Measurements from ENCODE around the gene CLNK.

CLNK gene

GRCh38 chr4:10530137-10530786 is 154.3 kb downstream of the CLNK start:
- H3K4me3 ChIP-seq (ENCODE audit: low read length), result no peak overlapping the region
- TF ChIP-seq ZNF274 (IDR thresholded peaks at IDR 0.05; ENCODE audit: low read depth, low read length), result no peak

- no peak for TF ChIP-seq ZNF274 (IDR thresholded peaks at IDR 0.05; ENCODE audit: low read depth, low read length)
These were observed 155.1 kb downstream of the CLNK start for GRCh38 chr4:10529291-10530136.

GRCh38 chr4:10527438-10527837 is 157.1 kb downstream of the CLNK start:
- no peak for TF ChIP-seq ZNF274 (IDR thresholded peaks at IDR 0.05; ENCODE audit: low read depth, low read length)
- H3K4me3 ChIP-seq (ENCODE audit: low read length), result no peak overlapping the region

More at GRCh38 chr4:10529291-10530136, 155.1 kb downstream of the CLNK start:
- H3K4me3 ChIP-seq (ENCODE audit: low read length), result no peak overlapping the region

- no peak for TF ChIP-seq ZNF274 (IDR thresholded peaks at IDR 0.05; ENCODE audit: low read depth, low read length)
- no peak overlapping the region for H3K4me3 ChIP-seq (ENCODE audit: low read length)
These were observed 157.9 kb downstream of the CLNK start for GRCh38 chr4:10526429-10527222.

- no peak for TF ChIP-seq ZNF274 (IDR thresholded peaks at IDR 0.05; ENCODE audit: low read depth, low read length)
- no peak overlapping the region for H3K4me3 ChIP-seq (ENCODE audit: low read length)
These were observed 160.3 kb downstream of the CLNK start for GRCh38 chr4:10524196-10524833.

- TF ChIP-seq ZNF274 (IDR thresholded peaks at IDR 0.05; ENCODE audit: low read depth, low read length), result no peak
These were observed 163.1 kb downstream of the CLNK start for GRCh38 chr4:10521424-10521823.

GRCh38 chr4:10509733-10510132 is 174.8 kb downstream of the CLNK start:
- no peak for TF ChIP-seq ZNF274 (IDR thresholded peaks at IDR 0.05; ENCODE audit: low read depth, low read length)
- no peak overlapping the region for H3K4me3 ChIP-seq (ENCODE audit: low read length)

More at GRCh38 chr4:10521424-10521823, 163.1 kb downstream of the CLNK start:
- no peak overlapping the region for H3K4me3 ChIP-seq (ENCODE audit: low read length)

GRCh38 chr4:10506077-10506476 is 178.5 kb downstream of the CLNK start:
- no peak overlapping the region for H3K4me3 ChIP-seq (ENCODE audit: low read length)
- no peak for TF ChIP-seq ZNF274 (IDR thresholded peaks at IDR 0.05; ENCODE audit: low read depth, low read length)

- no peak overlapping the region for H3K4me3 ChIP-seq (ENCODE audit: low read length)
- no peak for TF ChIP-seq ZNF274 (IDR thresholded peaks at IDR 0.05; ENCODE audit: low read depth, low read length)
These were observed 179.9 kb downstream of the CLNK start for GRCh38 chr4:10504570-10505179.

GRCh38 chr4:10502717-10503116 is 181.9 kb downstream of the CLNK start:
- no peak for TF ChIP-seq ZNF274 (IDR thresholded peaks at IDR 0.05; ENCODE audit: low read depth, low read length)
- no peak overlapping the region for H3K4me3 ChIP-seq (ENCODE audit: low read length)

GRCh38 chr4:10500776-10501175 is 183.8 kb downstream of the CLNK start:
- H3K4me3 ChIP-seq (ENCODE audit: low read length), result no peak overlapping the region
- TF ChIP-seq ZNF274 (IDR thresholded peaks at IDR 0.05; ENCODE audit: low read depth, low read length), result no peak

- H3K4me3 ChIP-seq (ENCODE audit: low read length), result no peak overlapping the region
- no peak for TF ChIP-seq ZNF274 (IDR thresholded peaks at IDR 0.05; ENCODE audit: low read depth, low read length)
These were observed 188.4 kb downstream of the CLNK start for GRCh38 chr4:10496200-10496599.

- no peak for TF ChIP-seq ZNF274 (IDR thresholded peaks at IDR 0.05; ENCODE audit: low read depth, low read length)
- H3K4me3 ChIP-seq (ENCODE audit: low read length), result no peak overlapping the region
These were observed 188.9 kb downstream of the CLNK start for GRCh38 chr4:10495651-10496050.
